OCI-LY7 (cell line): Measurements from ENCODE around the gene REST.

Experiments used
- EZH2phosphoT487 ChIP-seq: fragments of 200-600 bp; sonication (generic); IDR thresholded peaks from 2 replicates; pipeline ENCODE4 v1.6.1; 2018; ENCODE audit warnings: low read depth, borderline replicate concordance, mild to moderate bottlenecking, mixed run types, antibody characterized with exemption, low read length, moderate library complexity, mixed read lengths
- TF ChIP-seq, protein P1 (sequence below): fragments of 200-600 bp; sonication (generic); conservative IDR thresholded peaks from 2 replicates; pipeline ENCODE4 v1.5.1; 2014; ENCODE audit warnings: mild to moderate bottlenecking, antibody characterized with exemption, low read length, moderate library complexity, mixed read lengths

DNA sequence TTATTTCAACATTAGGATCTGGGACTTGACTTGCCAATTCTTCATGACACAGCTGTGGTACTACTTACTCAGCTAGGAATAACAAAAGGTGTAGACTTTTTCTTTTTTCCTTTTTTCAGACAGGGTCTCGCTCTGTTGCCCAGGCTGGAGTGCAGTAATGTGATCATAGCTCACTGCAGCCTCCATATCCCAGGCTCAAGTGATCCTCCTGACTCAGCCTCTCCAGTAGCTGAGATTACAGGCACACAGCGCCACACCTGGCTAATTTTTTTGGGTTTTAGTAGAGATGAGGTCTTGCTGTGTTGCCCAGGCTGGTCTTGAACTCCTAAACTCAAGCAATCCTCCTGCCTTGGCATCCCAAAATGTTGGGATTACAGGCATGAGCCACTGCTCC lies 53.4 kb downstream of the REST start:
- TF ChIP-seq, protein P1, sequence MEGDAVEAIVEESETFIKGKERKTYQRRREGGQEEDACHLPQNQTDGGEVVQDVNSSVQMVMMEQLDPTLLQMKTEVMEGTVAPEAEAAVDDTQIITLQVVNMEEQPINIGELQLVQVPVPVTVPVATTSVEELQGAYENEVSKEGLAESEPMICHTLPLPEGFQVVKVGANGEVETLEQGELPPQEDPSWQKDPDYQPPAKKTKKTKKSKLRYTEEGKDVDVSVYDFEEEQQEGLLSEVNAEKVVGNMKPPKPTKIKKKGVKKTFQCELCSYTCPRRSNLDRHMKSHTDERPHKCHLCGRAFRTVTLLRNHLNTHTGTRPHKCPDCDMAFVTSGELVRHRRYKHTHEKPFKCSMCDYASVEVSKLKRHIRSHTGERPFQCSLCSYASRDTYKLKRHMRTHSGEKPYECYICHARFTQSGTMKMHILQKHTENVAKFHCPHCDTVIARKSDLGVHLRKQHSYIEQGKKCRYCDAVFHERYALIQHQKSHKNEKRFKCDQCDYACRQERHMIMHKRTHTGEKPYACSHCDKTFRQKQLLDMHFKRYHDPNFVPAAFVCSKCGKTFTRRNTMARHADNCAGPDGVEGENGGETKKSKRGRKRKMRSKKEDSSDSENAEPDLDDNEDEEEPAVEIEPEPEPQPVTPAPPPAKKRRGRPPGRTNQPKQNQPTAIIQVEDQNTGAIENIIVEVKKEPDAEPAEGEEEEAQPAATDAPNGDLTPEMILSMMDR = no peak
- TF ChIP-seq EZH2phosphoT487 = no peak
